ENCODE measurements around the gene NR3C2. TPM values are rescaled to one million over a fixed set of nuclear protein-coding genes. Genes with fewer than 3 reads are reported as not detected.

The NR3C2 gene
- total RNA-seq, 2 donors from 2014 or later = 41.0 to 42.5 TPM

GRCh38 chr4:148310756-148311155 is 131.5 kb downstream of the NR3C2 start:
- Mint-ChIP-seq H3K4me3 (no peak overlapping the region), H3K27me3 (no peaks in the 10 kb centered on the region), H3K36me3 (ENCODE audit: low read depth) (no peaks in the 10 kb centered on the region), H3K4me1 (peaks cover 16% of the 10 kb centered on the region), H3K27ac (no peak overlapping the region)
- H3K9me3 ChIP-seq (ENCODE audit: control insufficient read depth, low read length, poor library complexity, severe bottlenecking) = no peaks in the 10 kb centered on the region
- ATAC-seq = no peak
- no peak for DNase-seq

- DNase-seq (no peak), ATAC-seq (no peak)
- Mint-ChIP-seq H3K27me3 (no peaks in the 10 kb centered on the region), H3K4me3 (no peak overlapping the region), H3K36me3 (ENCODE audit: low read depth) (no peaks in the 10 kb centered on the region), H3K27ac (no peak overlapping the region), H3K4me1 (peaks cover 6% of the 10 kb centered on the region)
- no peaks in the 10 kb centered on the region for H3K9me3 ChIP-seq (ENCODE audit: control insufficient read depth, low read length, poor library complexity, severe bottlenecking)
Observed at GRCh38 chr4:148305751-148306150, 136.5 kb downstream of the NR3C2 start.

GRCh38 chr4:148302416-148302815 is 139.8 kb downstream of the NR3C2 start:
- no peaks in the 10 kb centered on the region for H3K9me3 ChIP-seq (ENCODE audit: control insufficient read depth, low read length, poor library complexity, severe bottlenecking)
- Mint-ChIP-seq H3K36me3 (ENCODE audit: low read depth) (no peaks in the 10 kb centered on the region), H3K4me3 (no peak overlapping the region), H3K4me1 (peaks cover 2% of the 10 kb centered on the region), H3K27ac (no peak overlapping the region), H3K27me3 (no peaks in the 10 kb centered on the region)
- DNase-seq (no peak), ATAC-seq (no peak)

GRCh38 chr4:148300877-148301276 is 141.3 kb downstream of the NR3C2 start:
- no peak overlapping the region for H3K27ac Mint-ChIP-seq
- no peaks in the 10 kb centered on the region for H3K36me3 Mint-ChIP-seq (ENCODE audit: low read depth)

GRCh38 chr4:148299337-148299736 is 142.9 kb downstream of the NR3C2 start:
- H3K27me3 Mint-ChIP-seq = no peaks in the 10 kb centered on the region
- no peaks in the 10 kb centered on the region for H3K9me3 ChIP-seq (ENCODE audit: control insufficient read depth, low read length, poor library complexity, severe bottlenecking)
- ATAC-seq (no peak), DNase-seq (no peak)
- no peak overlapping the region for H3K4me3 Mint-ChIP-seq
- H3K27ac Mint-ChIP-seq = no peak overlapping the region
- no peaks in the 10 kb centered on the region for H3K36me3 Mint-ChIP-seq (ENCODE audit: low read depth)
- H3K4me1 Mint-ChIP-seq = peaks cover 12% of the 10 kb centered on the region

More at GRCh38 chr4:148300877-148301276, 141.3 kb downstream of the NR3C2 start:
- no peaks in the 10 kb centered on the region for H3K9me3 ChIP-seq (ENCODE audit: control insufficient read depth, low read length, poor library complexity, severe bottlenecking)
- H3K4me3 Mint-ChIP-seq = no peak overlapping the region
- peaks cover 5% of the 10 kb centered on the region for H3K4me1 Mint-ChIP-seq
- DNase-seq (no peak), ATAC-seq (no peak)
- H3K27me3 Mint-ChIP-seq = no peaks in the 10 kb centered on the region

- Mint-ChIP-seq H3K27ac (no peak overlapping the region), H3K4me3 (no peak overlapping the region), H3K36me3 (ENCODE audit: low read depth) (no peaks in the 10 kb centered on the region), H3K27me3 (no peaks in the 10 kb centered on the region), H3K4me1 (peaks cover 21% of the 10 kb centered on the region)
- DNase-seq (no peak), ATAC-seq (no peak)
- no peaks in the 10 kb centered on the region for H3K9me3 ChIP-seq (ENCODE audit: control insufficient read depth, low read length, poor library complexity, severe bottlenecking)
Observed at GRCh38 chr4:148296498-148296897, 145.7 kb downstream of the NR3C2 start.

- no peaks in the 10 kb centered on the region for H3K9me3 ChIP-seq (ENCODE audit: control insufficient read depth, low read length, poor library complexity, severe bottlenecking)
- no peaks in the 10 kb centered on the region for H3K36me3 Mint-ChIP-seq (ENCODE audit: low read depth)
- H3K4me1 Mint-ChIP-seq = peaks cover 23% of the 10 kb centered on the region
- DNase-seq (no peak), ATAC-seq (no peak)
- no peak overlapping the region for H3K27ac Mint-ChIP-seq
- no peak overlapping the region for H3K4me3 Mint-ChIP-seq
- no peaks in the 10 kb centered on the region for H3K27me3 Mint-ChIP-seq
Observed at GRCh38 chr4:148295642-148296041, 146.6 kb downstream of the NR3C2 start.

GRCh38 chr4:148293571-148293970 is 148.6 kb downstream of the NR3C2 start:
- no peak overlapping the region for H3K27ac Mint-ChIP-seq
- peaks cover 29% of the 10 kb centered on the region for H3K4me1 Mint-ChIP-seq

GRCh38 chr4:148292686-148293085 is 149.5 kb downstream of the NR3C2 start:
- Mint-ChIP-seq H3K4me3 (no peak overlapping the region), H3K27ac (no peak overlapping the region), H3K4me1 (peaks cover 33% of the 10 kb centered on the region), H3K36me3 (ENCODE audit: low read depth) (no peaks in the 10 kb centered on the region), H3K27me3 (no peaks in the 10 kb centered on the region)
- ATAC-seq = no peak
- DNase-seq = no peak
- H3K9me3 ChIP-seq (ENCODE audit: control insufficient read depth, low read length, poor library complexity, severe bottlenecking) = no peaks in the 10 kb centered on the region

More at GRCh38 chr4:148293571-148293970, 148.6 kb downstream of the NR3C2 start:
- DNase-seq (no peak), ATAC-seq (no peak)
- H3K9me3 ChIP-seq (ENCODE audit: control insufficient read depth, low read length, poor library complexity, severe bottlenecking) = no peaks in the 10 kb centered on the region
- Mint-ChIP-seq H3K27me3 (no peaks in the 10 kb centered on the region), H3K4me3 (no peak overlapping the region), H3K36me3 (ENCODE audit: low read depth) (no peaks in the 10 kb centered on the region)

GRCh38 chr4:148289740-148290139 is 152.5 kb downstream of the NR3C2 start:
- Mint-ChIP-seq H3K27ac (no peak overlapping the region), H3K4me1 (peaks cover 24% of the 10 kb centered on the region), H3K4me3 (no peak overlapping the region), H3K27me3 (no peaks in the 10 kb centered on the region), H3K36me3 (ENCODE audit: low read depth) (no peaks in the 10 kb centered on the region)
- DNase-seq = no peak
- no peak for ATAC-seq
- H3K9me3 ChIP-seq (ENCODE audit: control insufficient read depth, low read length, poor library complexity, severe bottlenecking) = no peaks in the 10 kb centered on the region

- H3K27ac Mint-ChIP-seq = no peak overlapping the region
- peaks cover 26% of the 10 kb centered on the region for H3K4me1 Mint-ChIP-seq
- no peak for ATAC-seq
- DNase-seq = no peak
- H3K36me3 Mint-ChIP-seq (ENCODE audit: low read depth) = no peaks in the 10 kb centered on the region
- H3K27me3 Mint-ChIP-seq = no peaks in the 10 kb centered on the region
- no peak overlapping the region for H3K4me3 Mint-ChIP-seq
- H3K9me3 ChIP-seq (ENCODE audit: control insufficient read depth, low read length, poor library complexity, severe bottlenecking) = no peaks in the 10 kb centered on the region
Observed at GRCh38 chr4:148288448-148288847, 153.8 kb downstream of the NR3C2 start.

- Mint-ChIP-seq H3K4me3 (no peak overlapping the region), H3K27me3 (no peaks in the 10 kb centered on the region), H3K27ac (peak overlapping the region; percentile 29), H3K4me1 (peaks cover 27% of the 10 kb centered on the region), H3K36me3 (ENCODE audit: low read depth) (peaks cover 2% of the 10 kb centered on the region)
- H3K9me3 ChIP-seq (ENCODE audit: control insufficient read depth, low read length, poor library complexity, severe bottlenecking) = no peaks in the 10 kb centered on the region
- DNase-seq (no peak), ATAC-seq (no peak)
Observed at GRCh38 chr4:148287111-148287510, 155.1 kb downstream of the NR3C2 start.

GRCh38 chr4:148286012-148286411 is 156.2 kb downstream of the NR3C2 start:
- no peak overlapping the region for H3K4me3 Mint-ChIP-seq
- no peaks in the 10 kb centered on the region for H3K27me3 Mint-ChIP-seq
- H3K27ac Mint-ChIP-seq = no peak overlapping the region
- ATAC-seq = no peak
- peaks cover 29% of the 10 kb centered on the region for H3K4me1 Mint-ChIP-seq
- H3K9me3 ChIP-seq (ENCODE audit: control insufficient read depth, low read length, poor library complexity, severe bottlenecking) = no peaks in the 10 kb centered on the region
- H3K36me3 Mint-ChIP-seq (ENCODE audit: low read depth) = peaks cover 2% of the 10 kb centered on the region
- DNase-seq = no peak

GRCh38 chr4:148283665-148284064 is 158.5 kb downstream of the NR3C2 start:
- Mint-ChIP-seq H3K4me1 (peaks cover 21% of the 10 kb centered on the region), H3K36me3 (ENCODE audit: low read depth) (peaks cover 2% of the 10 kb centered on the region), H3K4me3 (no peak overlapping the region), H3K27me3 (no peaks in the 10 kb centered on the region), H3K27ac (peak overlapping the region; percentile 49)
- H3K9me3 ChIP-seq (ENCODE audit: control insufficient read depth, low read length, poor library complexity, severe bottlenecking) = no peaks in the 10 kb centered on the region
- DNase-seq = no peak
- no peak for ATAC-seq

Data from T-helper 17 cell (primary cell).